Amygdala (tissue), 56 donors: ENCODE results near the gene PSMG2.
"Not testable (repeated sequence)": the region's sequence is repeated elsewhere in the genome, so short reads cannot be mapped to it uniquely, and the experiment has no call there.

Source experiments
- DNase-seq, 56 donors: peaks; one replicate each; lab custom pipeline; 2025; lab: John Stamatoyannopoulos, UW

The PSMG2 gene

DNA sequence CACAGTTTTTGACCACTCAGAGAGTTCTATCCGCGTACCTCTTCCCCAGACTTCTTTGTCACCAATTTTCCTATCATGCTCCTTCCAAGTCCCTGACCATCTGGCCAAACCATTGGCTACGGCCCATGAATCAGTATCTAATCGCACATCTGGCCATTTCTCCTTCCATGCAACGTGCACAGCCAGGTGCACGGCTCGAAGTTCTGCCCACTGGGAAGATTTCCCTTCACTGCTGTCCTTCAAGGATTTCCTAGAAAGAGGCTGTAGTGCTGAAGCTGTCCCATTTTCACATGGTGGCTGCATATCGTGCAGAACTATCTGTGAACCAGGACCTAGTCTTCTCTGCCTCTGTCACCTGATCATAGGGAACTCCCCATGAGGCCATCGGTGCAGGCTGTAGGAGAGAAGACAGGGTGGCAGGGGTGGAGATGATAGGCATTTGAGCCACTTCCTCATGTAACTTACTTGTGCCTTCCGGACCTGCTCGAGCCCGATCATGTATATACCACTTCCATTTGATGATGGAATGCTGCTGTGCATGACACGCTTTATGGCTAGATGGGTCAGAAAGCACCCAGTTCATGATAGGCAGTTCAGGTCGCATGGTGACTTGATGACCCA is 53.9 kb downstream of the PSMG2 start:
- DNase-seq: not testable (repeated sequence)

GRCh38 chr18:12758566-12758965 is 55.7 kb downstream of the PSMG2 start:
- not testable (repeated sequence) for DNase-seq

DNA sequence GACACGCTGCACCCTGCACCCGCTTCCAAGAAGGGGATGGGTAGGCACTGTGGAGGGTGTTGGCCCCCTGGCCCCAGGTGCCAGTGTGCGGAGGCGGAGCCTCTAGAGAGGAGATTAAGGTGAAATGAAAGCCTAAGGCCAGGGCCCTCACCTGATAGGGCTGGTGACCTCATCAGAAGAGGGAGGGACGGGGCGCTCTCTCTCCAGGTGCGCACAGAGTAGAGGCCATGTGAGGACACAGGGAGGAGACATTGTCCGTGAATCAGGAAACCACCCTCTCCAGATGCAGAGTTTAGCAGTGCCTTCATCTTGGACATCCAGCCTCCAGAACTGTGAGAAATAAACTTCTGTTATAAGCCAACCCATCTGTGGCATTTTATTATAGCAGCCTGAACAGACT is 62.3 kb downstream of the PSMG2 start:
- DNase-seq: no peak

GRCh38 chr18:12765586-12765985 is 62.7 kb downstream of the PSMG2 start:
- DNase-seq: no peak

DNA sequence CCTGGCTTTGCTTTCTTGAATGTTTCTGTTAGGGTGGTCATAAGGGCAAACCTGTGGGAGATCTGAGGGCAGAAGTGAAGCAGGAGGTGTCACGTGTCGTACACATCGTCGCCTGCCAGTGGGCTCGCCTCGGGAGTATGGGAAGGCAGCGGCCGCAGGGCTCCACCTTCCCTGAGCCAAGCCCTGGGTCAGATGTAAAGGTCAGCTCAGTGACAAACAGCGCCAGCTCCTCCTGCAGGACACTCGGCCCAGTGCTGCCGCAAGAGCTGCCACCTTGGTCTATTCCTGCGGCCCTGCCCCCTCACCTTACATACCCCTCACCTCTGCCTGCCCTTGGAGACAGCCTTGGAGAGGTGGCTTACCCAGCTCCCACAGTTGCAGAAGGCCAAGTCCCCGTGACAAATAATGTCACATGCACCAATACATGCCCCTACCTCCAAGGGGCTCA is 64.2 kb downstream of the PSMG2 start:
- no peak for DNase-seq

- no peak for DNase-seq
Observed at GRCh38 chr18:12767580-12768155, 64.8 kb downstream of the PSMG2 start.

DNA sequence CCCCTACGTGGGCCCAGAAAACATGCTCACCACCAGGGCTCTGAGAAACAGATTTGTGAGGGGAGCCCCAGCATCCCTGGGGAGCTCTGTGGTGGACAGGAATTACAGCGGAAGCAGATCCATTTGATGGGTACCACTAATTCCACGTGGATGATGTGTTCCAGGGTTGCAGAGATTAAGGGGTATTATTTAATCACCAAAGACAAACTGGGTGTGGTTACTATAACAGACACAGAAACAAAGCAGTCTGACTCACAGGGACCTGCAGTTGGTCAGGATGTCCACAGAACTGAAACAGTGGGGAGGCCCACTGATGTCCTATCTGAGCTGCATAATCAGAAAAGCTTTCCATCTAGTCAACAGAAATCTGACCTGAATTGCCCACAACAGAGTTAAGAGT is 65.8 kb downstream of the PSMG2 start:
- DNase-seq: no peak

DNA sequence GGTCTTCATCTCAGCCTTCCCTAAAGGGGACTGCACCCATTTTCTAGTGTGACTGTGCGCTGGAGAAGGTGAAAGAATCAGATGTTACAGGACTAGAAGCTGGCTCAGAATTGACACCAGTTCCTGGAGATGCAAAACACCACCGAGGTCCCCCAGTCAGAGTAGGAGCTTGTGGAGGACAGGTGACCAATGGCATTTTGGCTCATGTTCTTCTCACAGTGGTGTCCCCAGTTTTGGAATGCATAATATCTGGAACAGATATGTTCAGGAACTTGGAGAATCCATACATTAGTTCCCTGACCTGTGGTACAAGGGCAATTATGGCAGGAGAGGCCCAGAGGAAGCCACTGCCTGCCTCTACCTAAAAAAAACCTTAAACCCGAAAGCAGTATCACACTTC is 66.3 kb downstream of the PSMG2 start:
- DNase-seq: no peak

DNA sequence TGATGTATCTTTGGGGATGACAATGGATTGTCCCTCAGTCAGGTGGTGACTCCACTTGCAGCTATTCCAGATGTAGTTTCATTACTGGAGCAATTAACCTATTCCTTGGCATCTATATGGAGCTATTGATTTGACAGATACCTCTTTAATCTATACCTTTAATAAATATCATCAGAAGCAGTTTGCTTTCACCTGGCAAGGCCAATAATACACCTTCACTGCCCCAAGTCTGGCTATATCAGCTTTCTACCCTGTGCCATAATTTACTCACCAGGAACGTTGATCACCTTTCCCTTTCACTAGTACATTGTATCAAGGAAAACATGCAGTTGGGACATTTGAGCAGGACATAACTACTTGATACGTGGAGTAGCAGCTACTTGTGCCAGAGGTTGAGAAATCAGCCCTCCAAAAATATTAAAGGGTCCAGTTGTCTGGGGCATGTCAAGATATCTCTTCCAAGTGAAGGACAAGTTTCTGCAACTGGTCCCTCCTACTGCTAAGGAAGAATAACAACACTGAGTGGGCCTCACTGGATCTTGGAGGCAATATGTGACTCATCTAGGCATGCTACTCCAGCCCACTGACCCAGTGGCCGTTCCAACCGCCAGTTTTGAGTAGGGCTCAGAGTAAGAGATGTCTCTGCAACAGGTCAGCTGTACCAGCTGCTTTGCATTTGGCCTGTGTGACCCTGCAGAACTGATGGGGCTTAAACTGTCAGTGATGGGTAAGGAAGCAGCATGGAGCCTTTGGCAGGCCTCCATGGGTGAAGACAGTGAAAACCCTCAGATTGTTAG is 67.0 kb downstream of the PSMG2 start:
- no peak for DNase-seq

- no peak for DNase-seq
Observed at GRCh38 chr18:12770469-12771219, 67.8 kb downstream of the PSMG2 start.

DNA sequence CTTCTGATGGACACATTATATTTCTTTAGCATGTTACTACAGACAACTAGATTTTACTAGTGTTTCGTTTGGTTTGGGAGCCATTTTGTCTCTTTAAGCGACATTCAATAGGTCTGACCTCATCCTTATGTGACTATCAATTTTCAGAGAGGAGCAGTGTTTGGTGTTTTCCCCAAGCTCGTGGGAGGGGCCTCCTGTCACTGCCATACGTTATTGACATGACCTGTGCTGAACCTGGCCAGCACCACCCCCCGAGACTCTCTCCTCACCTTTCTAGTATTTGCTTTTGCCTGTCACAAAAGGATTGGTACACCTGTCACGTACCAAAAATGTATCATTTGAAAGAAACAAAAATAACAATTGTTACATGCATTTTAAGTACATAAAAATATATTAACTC is 69.3 kb downstream of the PSMG2 start:
- DNase-seq: no peak

- DNase-seq: no peak
Observed at GRCh38 chr18:12773369-12773768, 70.5 kb downstream of the PSMG2 start.

- no peak for DNase-seq
Observed at GRCh38 chr18:12774982-12775381, 72.1 kb downstream of the PSMG2 start.
